Measurements from ENCODE around the gene LEF1.

DNA sequence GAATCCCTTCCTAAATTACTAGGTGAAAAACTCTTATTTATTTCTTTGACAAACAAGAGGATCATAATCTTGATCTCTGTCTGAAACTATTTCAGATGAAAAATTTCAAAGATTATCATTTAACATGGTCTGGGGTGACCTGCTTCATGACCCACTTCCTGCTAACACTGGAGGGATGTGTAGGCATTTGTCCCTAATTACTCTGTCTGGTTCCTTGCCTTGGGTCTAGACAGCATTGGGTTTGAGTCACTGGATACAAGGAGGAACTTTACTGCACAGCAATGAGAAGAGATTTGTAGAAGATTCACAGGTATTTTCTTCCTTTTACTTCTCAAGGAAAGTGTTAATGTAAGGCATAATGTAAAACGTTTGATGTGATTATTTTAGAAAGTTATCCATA is 67.9 kb downstream of the LEF1 start:
- TF ChIP-seq PKNOX1 (IDR thresholded peaks at IDR 0.05) (no peak), FOXM1 (IDR thresholded peaks at IDR 0.05; ENCODE audit: borderline replicate concordance) (no peak)

Data from HEK293T (cell line).